SH-SY5Y (cell line): Measurements from ENCODE around the gene ZNF22.

Experiments
- GATA2 ChIP-seq: IDR thresholded peaks from 2 replicates; pipeline ENCODE4 v1.6.1; 2011; ENCODE audit warnings: mild to moderate bottlenecking, low read depth, low read length
- GATA3 ChIP-seq: IDR thresholded peaks from 2 replicates; pipeline ENCODE4 v1.6.1; 2011; ENCODE audit warnings: low read depth, mild to moderate bottlenecking, low read length, moderate library complexity

- no peak for TF ChIP-seq GATA3
- TF ChIP-seq GATA2: no peak
Observed at GRCh38 chr10:44985175-44985681, 15.5 kb upstream of the ZNF22 start.
